K562 (cell line): ENCODE data around the gene AGAP1. TPM values are rescaled to one million over a fixed set of nuclear protein-coding genes. Genes with fewer than 3 reads are reported as not detected.

ENCODE experiments used
- ATAC-seq: fragments of 200-7000 bp; cut with Tn5 transposase; 3 replicates; pipeline ENCODE4 v1.9.1; 2020; ENCODE audit warnings: moderate library complexity
- BruUV-seq: library from RNA; stranded (reverse); fragments of 400-500 nt; replicated peaks from 2 replicates; lab custom pipeline; 2021; lab: Mats Ljungman, UMichigan
- CTCF ChIA-PET: fragments of 300-600 bp; formaldehyde crosslinking; extraction: SDS; loops from one replicate; lab custom pipeline; 2021; ENCODE audit warnings: low intra/inter-chr PET ratio; lab: Yijun Ruan, JAX
- POLR2A ChIA-PET: fragments of 300-600, 350-650 bp; sonication (Branson Sonifier 250); formaldehyde crosslinking; extraction: SDS; loops from one replicate; lab custom pipeline; 2021; ENCODE audit warnings: antibody characterized with exemption, inconsistent platforms; lab: Yijun Ruan, JAX
- DNase-seq, 4 experiments: peaks; one replicate each; pipeline versions ENCODE4 v3.0.0 to v3.0.0-alpha.2; 2011 to 2018; ENCODE audit warnings: low spot score in 3 of 4, mixed read lengths in 3 of 4; ENCODE audit errors: extremely low read depth in 1 of 4
- FAIRE-seq: peaks from 2 replicates; lab custom pipeline; 2011; peaks lifted over from hg19 to GRCh38; lab: Jason Lieb, UNC
- H2AFZ ChIP-seq: 2 replicates; pipeline ENCODE4 v1.6.0; 2011; ENCODE audit warnings: low read depth, low read length, control low read depth, inconsistent platforms
- H3K27ac ChIP-seq: fragments of 200-600 bp; 3 replicates; pipeline ENCODE4 v1.8.0; 2011; ENCODE audit warnings: low read depth, mild to moderate bottlenecking, control low read depth, inconsistent platforms, low read length, moderate library complexity, mixed read lengths; ENCODE audit errors: extremely low read depth
- H3K27me3 ChIP-seq, 2 experiments: fragments of 300-600 bp in 1 of 2; 2 replicates in 1 of 2; 3 replicates in 1 of 2; pipeline versions ENCODE4 v1.6.0 to v1.8.0; 2011; ENCODE audit warnings: inconsistent platforms in 2 of 2, low read length in 2 of 2, mild to moderate bottlenecking in 1 of 2, mixed read lengths in 1 of 2, moderate library complexity in 1 of 2; ENCODE audit not compliant: control insufficient read depth in 2 of 2, insufficient read depth in 2 of 2
- H3K36me3 ChIP-seq: fragments of 300-600 bp; 3 replicates; pipeline ENCODE4 v1.8.0; 2011; ENCODE audit warnings: mild to moderate bottlenecking, low read length, inconsistent platforms; ENCODE audit not compliant: control insufficient read depth, insufficient read depth
- H3K4me1 ChIP-seq, 2 experiments: fragments of 200-600 bp in 1 of 2; replicated peaks in 1 of 2; 2 replicates in 1 of 2; 3 replicates in 1 of 2; pipeline versions ENCODE4 v1.5.1 to v1.8.0; 2011; ENCODE audit warnings: inconsistent platforms in 2 of 2, low read length in 2 of 2, mild to moderate bottlenecking in 1 of 2, mixed read lengths in 1 of 2, moderate library complexity in 1 of 2; ENCODE audit not compliant: control insufficient read depth in 2 of 2, insufficient read depth in 2 of 2
- H3K4me2 ChIP-seq: 2 replicates; pipeline ENCODE4 v1.6.1; 2011; ENCODE audit warnings: low read length, control low read depth, inconsistent platforms, mixed read lengths; ENCODE audit not compliant: insufficient read depth
- H3K4me3 ChIP-seq: fragments of 200-600 bp; sonication (generic), shearing (Covaris generic); 2 replicates; pipeline ENCODE4 v1.5.1; 2016; ENCODE audit warnings: control low read depth, inconsistent platforms
- H3K79me2 ChIP-seq: fragments of 200-600 bp; 3 replicates; pipeline ENCODE4 v1.8.0; 2011; ENCODE audit warnings: low read length, inconsistent platforms; ENCODE audit not compliant: control insufficient read depth, insufficient read depth
- H3K9ac ChIP-seq, 2 experiments: 2 replicates each; pipeline versions ENCODE4 v1.6.0 to v1.6.1; 2011; ENCODE audit warnings: low read depth in 2 of 2, low read length in 2 of 2, control low read depth in 1 of 2, inconsistent platforms in 1 of 2, mild to moderate bottlenecking in 1 of 2, mixed read lengths in 1 of 2; ENCODE audit not compliant: insufficient read depth in 1 of 2
- H3K9me1 ChIP-seq: one replicate; pipeline ENCODE4 v1.6.0; 2011; ENCODE audit warnings: inconsistent platforms, mild to moderate bottlenecking, low read length, moderate library complexity; ENCODE audit not compliant: control insufficient read depth, insufficient read depth
- H3K9me3 ChIP-seq: replicated peaks from 2 replicates; pipeline ENCODE4 v1.5.1; 2011; ENCODE audit warnings: low read depth, low read length, inconsistent platforms; ENCODE audit not compliant: control insufficient read depth, insufficient read depth
- H4K20me1 ChIP-seq: replicated peaks from 2 replicates; pipeline ENCODE4 v1.6.1; 2011; ENCODE audit warnings: low read length, inconsistent platforms, mixed read lengths; ENCODE audit not compliant: control insufficient read depth, insufficient read depth
- BCL6 ChIP-seq: fragments of 250-450 bp; sonication (Bioruptor Pico); IDR thresholded peaks from 2 replicates; pipeline ENCODE4 v1.4.0; 2020
- CEBPG ChIP-seq, 3 experiments: fragments of 200-800 bp in 1 of 3; sonication (Bioruptor generic) in 1 of 3; sonication (generic) in 1 of 3; formaldehyde crosslinking in 1 of 3; IDR thresholded peaks in 2 of 3; conservative IDR thresholded peaks in 1 of 3; 2 replicates each; pipeline versions ENCODE4 v1.6.1 to v1.8.0; 2016 to 2022; ENCODE audit warnings: missing compliant biosample characterization in 2 of 3, missing genetic modification characterization in 2 of 3, mild to moderate bottlenecking in 1 of 3, missing genetic modification reagents in 1 of 3
- GATAD2A ChIP-seq: fragments of 450-650 bp; IDR thresholded peaks from 2 replicates; pipeline ENCODE4 v1.6.1; 2017
- JUN ChIP-seq, 2 experiments: sonication (generic) in 1 of 2; formaldehyde crosslinking in 1 of 2; IDR thresholded peaks; 2 replicates each; pipeline versions ENCODE4 v1.6.1 to v1.8.0; 2012 to 2022; ENCODE audit warnings: borderline replicate concordance in 2 of 2, mild to moderate bottlenecking in 2 of 2, improper control_type of control experiment in 1 of 2, low read depth in 1 of 2, low read length in 1 of 2, missing genetic modification reagents in 1 of 2
- LARP7 ChIP-seq: fragments of 450-650 bp; IDR thresholded peaks from 2 replicates; pipeline ENCODE4 v1.6.1; 2016
- RBM34 ChIP-seq: fragments of 200-400 bp; formaldehyde crosslinking; IDR thresholded peaks from 2 replicates; pipeline ENCODE4 v1.6.1; 2018; ENCODE audit warnings: low read length, borderline replicate concordance; ENCODE audit not compliant: insufficient read depth
- TEAD2 ChIP-seq: fragments of 450-650 bp; IDR thresholded peaks from 2 replicates; pipeline ENCODE4 v1.6.1; 2016; ENCODE audit warnings: missing genetic modification characterization, control low read depth, missing compliant biosample characterization
- ZBTB17 ChIP-seq: fragments of 450-650 bp; formaldehyde crosslinking; IDR thresholded peaks from 2 replicates; pipeline ENCODE4 v1.4.0; 2020; ENCODE audit warnings: mild to moderate bottlenecking
- ZNF121 ChIP-seq: sonication (generic); formaldehyde crosslinking; conservative IDR thresholded peaks from 2 replicates; pipeline ENCODE4 v1.8.0; 2022; ENCODE audit warnings: missing genetic modification reagents
- ZNF561 ChIP-seq: fragments of 450-650 bp; formaldehyde crosslinking; conservative IDR thresholded peaks from 2 replicates; pipeline ENCODE4 v1.4.0; 2020; ENCODE audit warnings: mild to moderate bottlenecking, moderate library complexity
- ZNF668 ChIP-seq: fragments of 250-450 bp; sonication (Bioruptor Pico); IDR thresholded peaks from 2 replicates; pipeline ENCODE4 v1.8.0; 2022; ENCODE audit warnings: mild to moderate bottlenecking, inconsistent platforms
- WGBS: fragments of 100-300 bp; shearing (Covaris generic); methylation state at CpG from one replicate; pipeline ENCODE4 v1.1.6; 2016; ENCODE audit warnings: low coverage, mixed read lengths; ENCODE audit not compliant: insufficient coverage; ENCODE audit errors: missing lambda C conversion rate; 5-methylcytosine and 5-hydroxymethylcytosine counted together
- in situ Hi-C: fragments of 300-500 bp; cut with MboI; formaldehyde crosslinking; loops from 4 replicates; pipeline ENCODE4 v1.15.0; 2018; ENCODE audit warnings: inconsistent platforms, mixed read lengths
- intact Hi-C: fragments of 100-400 bp; cut with micrococcal nuclease; formaldehyde crosslinking; loops from 2 replicates; pipeline ENCODE4 v1.14.2; 2022
- polyA plus RNA-seq, 8 experiments: library from polyadenylated mRNA; depleted of rRNA in 4 of 8; stranded (reverse) in 5 of 8; unstranded in 3 of 8; fragments of >200 nt; fragmentation: Nextera tagmentation in 2 of 8; fragmentation: Illumina TruSeq in 1 of 8; extraction: Ambion mirVana in 2 of 8; extraction: Trizol in 1 of 8; gene quantifications; 2 replicates each; pipeline versions ENCODE4 v1.2.1 to v1.2.3, GENCODE V29; 2011 to 2014; ENCODE audit warnings: inconsistent platforms in 1 of 8, missing spikeins in 1 of 8
- total RNA-seq, 7 experiments: library from RNA; depleted of rRNA in 6 of 7; stranded (reverse); fragments of >200 nt in 6 of 7; fragmentation: Illumina TruSeq in 2 of 7; extraction: Trizol in 2 of 7; gene quantifications; 2 replicates each; pipeline versions ENCODE4 v1.2.1 to v1.2.3, GENCODE V29; 2011 to 2021; ENCODE audit warnings: low replicate concordance in 1 of 7
- TF ChIP-seq, protein P1 (sequence below): fragments of 250-450 bp; sonication (Bioruptor Pico); IDR thresholded peaks from 2 replicates; pipeline ENCODE4 v1.4.0; 2020; ENCODE audit warnings: mild to moderate bottlenecking
- TF ChIP-seq, protein P2 (sequence below): fragments of 450-650 bp; IDR thresholded peaks from 2 replicates; pipeline ENCODE4 v1.6.1; 2017; ENCODE audit warnings: antibody characterized with exemption

The AGAP1 gene
- total and polyA plus RNA-seq, 9 of the 15 experiments (the other 6 are each of a cell fraction or from before 2014, with no cell fraction given) = 1.3 to 24.0 (median 10.6) TPM

DNA sequence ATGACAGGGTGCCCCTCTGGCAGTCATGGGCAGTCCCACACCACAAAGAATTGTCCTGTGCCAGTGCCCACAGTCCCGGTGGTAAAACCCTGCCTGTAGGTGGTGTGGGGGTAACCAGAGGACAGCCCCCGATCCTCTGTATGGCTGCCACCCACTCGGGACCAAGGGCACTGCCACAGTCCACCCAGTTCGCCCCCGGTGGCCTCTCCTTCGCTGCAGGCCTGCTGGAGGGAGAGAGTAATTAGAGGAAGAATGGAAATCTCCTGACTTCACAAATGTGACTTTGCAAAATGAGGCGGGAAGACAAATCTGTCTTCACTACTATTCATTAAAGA, 663.0 kb downstream of the AGAP1 start:
- H2AFZ ChIP-seq = no peak overlapping the region
- no peaks in the 10 kb centered on the region for H3K9me1 ChIP-seq
- intact Hi-C loops (no loop called here), in situ Hi-C loops (no loop called here)
- ChIA-PET CTCF (interaction anchor here (0.6 kb wide), 1 partner anchor 27 kb away, joined by 3 read pairs; no protein-coding TSS in a partner anchor), POLR2A (no interaction called here)
- no peaks in the 10 kb centered on the region for H4K20me1 ChIP-seq
- no peaks in the 10 kb centered on the region for H3K79me2 ChIP-seq
- H3K4me2 ChIP-seq = no peak overlapping the region
- no peak for TF ChIP-seq ZNF121 (CRISPR knock-in tag)
- TF ChIP-seq ZBTB17 (CRISPR knock-in tag) = no peak
- TF ChIP-seq LARP7 = no peak
- TF ChIP-seq ZNF561 (CRISPR knock-in tag) = no peak
- FAIRE-seq (no peak), DNase-seq (no peak), ATAC-seq (no peak)
- H3K4me3 ChIP-seq = no peak overlapping the region
- BruUV-seq = no TSS peak
- no peaks in the 10 kb centered on the region for H3K9me3 ChIP-seq
- H3K9ac ChIP-seq = no peak overlapping the region
- peaks cover 0 to 7% of the 10 kb centered on the region in 2 experiments; a peak in 1 of 5 replicates for H3K4me1 ChIP-seq
- H3K27me3 ChIP-seq = peaks cover 3 to 40% of the 10 kb centered on the region in 2 experiments; a peak in 3 of 5 replicates
- H3K36me3 ChIP-seq = no peaks in the 10 kb centered on the region
- 3% methylated on average over 6 of the region's 7 CpGs for WGBS
- H3K27ac ChIP-seq = no peak overlapping the region

DNA sequence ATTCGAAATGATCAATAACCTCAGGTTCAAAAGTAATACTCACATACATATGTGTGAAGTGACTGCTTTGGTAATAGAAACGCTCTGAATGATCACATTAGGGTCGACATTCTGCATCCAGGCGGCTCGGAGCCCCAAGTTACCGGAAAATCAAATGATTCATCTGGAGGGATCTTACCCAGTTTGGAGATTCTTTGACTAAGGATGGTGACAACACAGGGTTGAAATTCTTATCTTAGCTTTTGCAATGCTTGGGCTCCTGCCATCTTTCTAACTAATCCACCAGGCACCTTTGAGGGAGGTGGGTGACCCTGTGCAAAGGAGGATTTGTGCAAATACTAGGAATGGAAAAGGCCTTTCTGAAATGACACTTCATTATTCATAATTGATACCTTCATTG, 663.5 kb downstream of the AGAP1 start:
- peaks cover 0 to 7% of the 10 kb centered on the region in 2 experiments; a peak in 2 of 5 replicates for H3K4me1 ChIP-seq
- no peak overlapping the region for H2AFZ ChIP-seq
- intact Hi-C loops (no loop called here), in situ Hi-C loops (no loop called here)
- H3K36me3 ChIP-seq = no peaks in the 10 kb centered on the region
- 4% methylated on average over 4 of the region's 6 CpGs for WGBS
- no peaks in the 10 kb centered on the region for H3K79me2 ChIP-seq
- ATAC-seq = no peak
- H3K9me3 ChIP-seq = no peaks in the 10 kb centered on the region
- no peak overlapping the region for H3K27ac ChIP-seq
- no peak for FAIRE-seq
- no peak overlapping the region for H3K4me3 ChIP-seq
- DNase-seq = no peak
- no TSS peak for BruUV-seq
- no peak overlapping the region for H3K4me2 ChIP-seq
- H3K9ac ChIP-seq = no peak overlapping the region
- CTCF ChIA-PET = no interaction called here
- peaks cover 3 to 40% of the 10 kb centered on the region in 2 experiments; a peak in 3 of 5 replicates for H3K27me3 ChIP-seq
- H4K20me1 ChIP-seq = no peaks in the 10 kb centered on the region
- POLR2A ChIA-PET = no interaction called here
- H3K9me1 ChIP-seq = no peaks in the 10 kb centered on the region
- TF ChIP-seq CEBPG (CRISPR knock-in tag; IDR thresholded peaks at IDR 0.05) (no peak), CEBPG (tag; conservative IDR thresholded peaks at IDR 0.05 in 1 of 2, IDR thresholded peaks at IDR 0.05 in 1 of 2) (no peak), BCL6 (no peak), RBM34 (no peak), ZNF668 (CRISPR knock-in tag) (no peak), TEAD2 (tag) (no peak), GATAD2A (no peak), JUN (IDR thresholded peaks at IDR 0.05; ENCODE audit: borderline replicate concordance, low read depth, low read length) (no peak), JUN (CRISPR knock-in tag; IDR thresholded peaks at IDR 0.05; ENCODE audit: borderline replicate concordance) (no peak)
- TF ChIP-seq, protein P1, sequence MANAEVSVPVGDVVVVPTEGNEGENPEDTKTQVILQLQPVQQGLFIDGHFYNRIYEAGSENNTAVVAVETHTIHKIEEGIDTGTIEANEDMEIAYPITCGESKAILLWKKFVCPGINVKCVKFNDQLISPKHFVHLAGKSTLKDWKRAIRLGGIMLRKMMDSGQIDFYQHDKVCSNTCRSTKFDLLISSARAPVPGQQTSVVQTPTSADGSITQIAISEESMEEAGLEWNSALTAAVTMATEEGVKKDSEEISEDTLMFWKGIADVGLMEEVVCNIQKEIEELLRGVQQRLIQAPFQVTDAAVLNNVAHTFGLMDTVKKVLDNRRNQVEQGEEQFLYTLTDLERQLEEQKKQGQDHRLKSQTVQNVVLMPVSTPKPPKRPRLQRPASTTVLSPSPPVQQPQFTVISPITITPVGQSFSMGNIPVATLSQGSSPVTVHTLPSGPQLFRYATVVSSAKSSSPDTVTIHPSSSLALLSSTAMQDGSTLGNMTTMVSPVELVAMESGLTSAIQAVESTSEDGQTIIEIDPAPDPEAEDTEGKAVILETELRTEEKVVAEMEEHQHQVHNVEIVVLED = no peak
- TF ChIP-seq, protein P2, sequence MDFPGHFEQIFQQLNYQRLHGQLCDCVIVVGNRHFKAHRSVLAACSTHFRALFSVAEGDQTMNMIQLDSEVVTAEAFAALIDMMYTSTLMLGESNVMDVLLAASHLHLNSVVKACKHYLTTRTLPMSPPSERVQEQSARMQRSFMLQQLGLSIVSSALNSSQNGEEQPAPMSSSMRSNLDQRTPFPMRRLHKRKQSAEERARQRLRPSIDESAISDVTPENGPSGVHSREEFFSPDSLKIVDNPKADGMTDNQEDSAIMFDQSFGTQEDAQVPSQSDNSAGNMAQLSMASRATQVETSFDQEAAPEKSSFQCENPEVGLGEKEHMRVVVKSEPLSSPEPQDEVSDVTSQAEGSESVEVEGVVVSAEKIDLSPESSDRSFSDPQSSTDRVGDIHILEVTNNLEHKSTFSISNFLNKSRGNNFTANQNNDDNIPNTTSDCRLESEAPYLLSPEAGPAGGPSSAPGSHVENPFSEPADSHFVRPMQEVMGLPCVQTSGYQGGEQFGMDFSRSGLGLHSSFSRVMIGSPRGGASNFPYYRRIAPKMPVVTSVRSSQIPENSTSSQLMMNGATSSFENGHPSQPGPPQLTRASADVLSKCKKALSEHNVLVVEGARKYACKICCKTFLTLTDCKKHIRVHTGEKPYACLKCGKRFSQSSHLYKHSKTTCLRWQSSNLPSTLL = no peak
